ENCODE measurements around the gene PCDHB13.
"Not testable (repeated sequence)": the region's sequence is repeated elsewhere in the genome, so short reads cannot be mapped to it uniquely, and the experiment has no call there.

PCDHB13 gene

GRCh38 chr5:141201646-141202045 lies 12.1 kb upstream of the PCDHB13 start:
- not testable (repeated sequence) for DNase-seq (ENCODE audit: low read depth in 2 of 2)

- no peak for DNase-seq (ENCODE audit: low read depth in 2 of 2)
Observed at GRCh38 chr5:141208478-141208877, 5.2 kb upstream of the PCDHB13 start, which contains the start of gene PCDHB12. TSS of gene PCDHB12 (plus strand) at chr5:141208719. CDS start at chr5:141208908, 189 bp downstream.

GRCh38 chr5:141210281-141210680 lies 3.4 kb upstream of the PCDHB13 start:
- not testable (repeated sequence) for DNase-seq (ENCODE audit: low read depth in 2 of 2)

GRCh38 chr5:141210849-141211248 lies 2.9 kb upstream of the PCDHB13 start:
- DNase-seq (ENCODE audit: low read depth in 2 of 2): not testable (repeated sequence)

- DNase-seq (ENCODE audit: low read depth in 2 of 2): not testable (repeated sequence)
Observed at GRCh38 chr5:141214583-141214982, 864 bp downstream of the PCDHB13 start.

GRCh38 chr5:141215504-141215903 lies 1.8 kb downstream of the PCDHB13 start:
- not testable (repeated sequence) for DNase-seq (ENCODE audit: low read depth in 2 of 2)

- DNase-seq (ENCODE audit: low read depth in 2 of 2): not testable (repeated sequence)
Observed at GRCh38 chr5:141216035-141216434, 2.3 kb downstream of the PCDHB13 start.

- DNase-seq (ENCODE audit: low read depth in 2 of 2): no peak
Observed at GRCh38 chr5:141223112-141223783, 9.5 kb downstream of the PCDHB13 start, which contains the start of gene PCDHB14. TSS of gene PCDHB14 (plus strand) at chr5:141223343. CDS start at chr5:141223506, 163 bp downstream.

GRCh38 chr5:141224844-141225243 lies 11.1 kb downstream of the PCDHB13 start:
- DNase-seq (ENCODE audit: low read depth in 2 of 2): not testable (repeated sequence)

GRCh38 chr5:141225421-141225820 lies 11.7 kb downstream of the PCDHB13 start:
- DNase-seq (ENCODE audit: low read depth in 2 of 2): not testable (repeated sequence)

GRCh38 chr5:141234109-141234667 lies 20.5 kb downstream of the PCDHB13 start:
- DNase-seq (ENCODE audit: low read depth in 2 of 2): no peak

- DNase-seq (ENCODE audit: low read depth in 2 of 2): not testable (repeated sequence)
Observed at GRCh38 chr5:141235922-141236321, 22.2 kb downstream of the PCDHB13 start.

GRCh38 chr5:141236516-141237313 lies 23.0 kb downstream of the PCDHB13 start:
- DNase-seq (ENCODE audit: low read depth in 2 of 2): no peak

GRCh38 chr5:141241496-141241895 lies 27.8 kb downstream of the PCDHB13 start:
- DNase-seq (ENCODE audit: low read depth in 2 of 2): no peak

- no peak for DNase-seq (ENCODE audit: low read depth in 2 of 2)
Observed at GRCh38 chr5:141245250-141245717, 31.6 kb downstream of the PCDHB13 start, which contains the start of gene PCDHB15. TSS of gene PCDHB15 (plus strand) at chr5:141245395. CDS start at chr5:141245579, 184 bp downstream.

- DNase-seq (ENCODE audit: low read depth in 2 of 2): not testable (repeated sequence)
Observed at GRCh38 chr5:141246971-141247370, 33.3 kb downstream of the PCDHB13 start.

- DNase-seq (ENCODE audit: low read depth in 2 of 2): not testable (repeated sequence)
Observed at GRCh38 chr5:141247434-141247833, 33.7 kb downstream of the PCDHB13 start.

GRCh38 chr5:141250576-141250975 lies 36.9 kb downstream of the PCDHB13 start:
- no peak for DNase-seq (ENCODE audit: low read depth in 2 of 2)

- no peak for DNase-seq (ENCODE audit: low read depth in 2 of 2)
Observed at GRCh38 chr5:141258464-141258863, 44.7 kb downstream of the PCDHB13 start.

GRCh38 chr5:141258948-141259347 lies 45.2 kb downstream of the PCDHB13 start:
- DNase-seq (ENCODE audit: low read depth in 2 of 2): no peak

GRCh38 chr5:141260458-141261237 lies 46.9 kb downstream of the PCDHB13 start:
- no peak for DNase-seq (ENCODE audit: low read depth in 2 of 2)

Data from fibroblast of skin of left quadriceps (primary cell).